Activated T-helper 1 cell treated with Interleukin-2 at 50 U/mL for 16 hours (primary cell): Measurements from ENCODE around the gene MCU.

ENCODE experiments used
- DNase-seq: peaks from one replicate; pipeline ENCODE4 v3.0.0-alpha.2; 2020; ENCODE audit warnings: low read depth

Gene MCU

DNA sequence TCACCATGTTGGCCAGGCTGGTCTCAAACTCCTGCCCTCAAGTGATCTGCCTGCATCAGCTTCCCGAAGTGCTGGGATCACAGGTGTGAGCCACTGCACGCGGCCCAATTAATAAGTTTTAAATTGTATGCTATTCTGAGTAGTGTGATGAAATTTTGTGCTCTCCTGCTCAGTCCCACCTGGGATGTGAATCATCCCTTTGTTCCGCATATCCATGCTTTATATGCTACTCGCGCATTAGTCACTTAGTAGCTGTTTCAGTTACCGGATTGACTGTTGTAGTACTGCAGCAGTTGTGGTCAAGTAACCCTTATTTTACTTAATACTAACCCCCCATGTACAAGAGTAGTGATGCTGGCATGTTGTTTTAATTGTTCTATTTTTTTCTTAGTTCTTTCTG lies 154.3 kb downstream of the MCU start:
- no peak for DNase-seq

DNA sequence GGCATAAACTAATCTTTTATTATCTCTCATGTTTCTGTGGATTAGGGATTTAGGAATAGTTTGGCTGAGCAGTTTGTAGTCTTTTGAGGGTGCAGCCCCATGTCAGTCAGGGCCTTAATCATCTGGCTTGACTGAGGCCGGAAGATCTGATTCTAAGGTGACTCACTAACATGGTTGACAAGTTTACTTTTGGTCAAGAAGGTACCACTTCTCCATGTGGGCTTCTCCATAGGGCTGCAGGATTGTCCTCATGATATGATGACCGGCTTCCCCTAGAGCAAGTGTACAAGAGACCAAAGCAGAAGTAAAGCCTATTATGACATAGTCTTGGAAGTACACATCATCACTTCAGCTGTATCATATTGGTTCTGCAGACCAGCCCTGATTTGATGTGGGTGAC lies 155.7 kb downstream of the MCU start:
- DNase-seq, result no peak

DNA sequence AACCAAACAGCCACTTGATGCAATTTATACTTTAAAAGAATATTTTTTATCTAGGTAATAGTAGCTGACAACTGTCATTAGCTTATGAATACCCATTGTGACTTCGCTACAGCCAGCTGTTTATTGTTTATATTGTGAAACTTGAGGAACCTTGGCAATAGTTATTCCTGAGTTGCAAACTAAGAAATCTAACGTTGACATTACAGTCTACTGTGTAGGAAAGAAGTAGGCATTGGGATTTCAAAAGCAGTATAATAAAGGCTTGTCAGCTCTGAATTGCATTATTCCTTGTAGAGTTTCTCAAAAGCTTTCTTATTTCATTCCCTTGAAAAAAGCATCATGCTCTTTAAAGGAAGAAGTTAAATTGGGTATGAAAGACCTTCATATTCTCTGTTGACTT lies 158.9 kb downstream of the MCU start:
- DNase-seq, result no peak

DNA sequence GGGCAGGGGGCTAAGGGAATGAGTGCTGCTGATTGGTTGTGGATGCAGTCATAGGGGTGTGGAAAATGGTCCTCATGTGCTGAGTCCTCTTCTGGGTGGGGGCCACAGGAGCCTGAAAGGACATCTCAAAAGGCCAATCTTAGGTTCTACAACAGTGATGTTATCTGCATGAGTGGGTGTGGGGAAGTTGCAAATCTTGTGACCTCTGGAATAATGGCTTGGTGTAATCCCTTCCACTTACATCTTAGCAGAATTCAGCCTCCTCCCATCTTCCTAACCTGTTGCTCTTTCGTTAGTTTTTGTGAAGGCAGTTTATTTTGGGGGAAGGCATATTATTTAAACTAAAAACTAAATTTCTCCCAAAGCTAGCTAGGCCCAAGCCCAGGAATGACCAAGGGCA lies 159.6 kb downstream of the MCU start:
- DNase-seq, result no peak

DNA sequence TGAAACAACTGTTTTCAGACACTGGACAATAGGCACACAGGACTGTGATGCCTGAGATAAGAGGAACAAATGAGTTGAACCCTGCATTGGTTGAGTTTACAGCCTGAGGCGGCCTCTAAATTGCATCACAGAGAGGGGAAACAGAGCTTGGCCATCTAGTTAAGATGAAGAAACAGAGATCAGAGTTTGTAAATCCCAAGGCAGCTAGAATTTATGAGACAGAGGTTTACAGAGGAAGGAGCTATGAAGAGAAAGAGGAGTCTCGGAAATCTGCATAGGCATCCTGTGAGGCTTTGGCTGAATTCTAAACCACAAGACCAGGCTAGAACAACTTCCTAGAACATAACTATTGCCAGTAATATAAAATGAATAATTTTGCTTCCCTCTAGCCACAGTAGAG lies 160.6 kb downstream of the MCU start:
- DNase-seq, result no peak

DNA sequence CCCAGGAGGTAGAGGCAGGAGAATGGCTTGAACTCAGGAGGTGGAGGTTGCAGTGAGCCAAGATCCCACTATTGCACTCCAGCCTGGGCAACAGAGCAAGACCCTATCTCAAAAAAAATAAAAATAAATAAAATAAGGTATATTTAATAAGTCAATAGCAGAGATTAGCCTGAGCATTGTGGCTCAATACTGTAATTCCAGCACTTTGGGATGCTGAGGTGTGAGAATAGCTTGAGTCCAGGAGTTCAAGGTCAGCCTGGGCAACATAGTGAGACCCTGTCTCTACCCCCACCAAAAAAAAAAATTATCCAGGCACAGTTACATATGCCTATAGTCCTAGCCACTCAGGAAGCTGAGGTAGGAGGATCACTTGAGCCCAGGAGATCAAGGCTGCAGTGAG lies 163.2 kb downstream of the MCU start:
- DNase-seq, result no peak

DNA sequence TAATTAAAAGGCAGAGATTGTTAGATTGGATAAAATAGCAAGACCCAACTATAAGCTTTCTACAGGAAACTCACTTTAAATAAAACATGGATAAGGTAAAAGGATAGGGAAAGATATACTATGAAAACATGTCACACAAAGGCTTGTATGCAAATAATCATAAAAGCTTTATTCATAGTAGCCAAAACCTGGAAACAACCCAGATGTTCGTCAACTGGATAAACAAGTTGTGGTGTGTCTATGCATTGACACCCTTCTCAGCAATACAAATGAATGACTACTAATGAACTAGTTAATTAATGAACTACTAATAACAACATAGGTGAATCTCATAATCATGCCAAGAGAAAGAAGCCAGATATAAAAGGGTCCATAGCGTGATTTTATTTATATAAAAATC lies 163.8 kb downstream of the MCU start:
- DNase-seq, result no peak

DNA sequence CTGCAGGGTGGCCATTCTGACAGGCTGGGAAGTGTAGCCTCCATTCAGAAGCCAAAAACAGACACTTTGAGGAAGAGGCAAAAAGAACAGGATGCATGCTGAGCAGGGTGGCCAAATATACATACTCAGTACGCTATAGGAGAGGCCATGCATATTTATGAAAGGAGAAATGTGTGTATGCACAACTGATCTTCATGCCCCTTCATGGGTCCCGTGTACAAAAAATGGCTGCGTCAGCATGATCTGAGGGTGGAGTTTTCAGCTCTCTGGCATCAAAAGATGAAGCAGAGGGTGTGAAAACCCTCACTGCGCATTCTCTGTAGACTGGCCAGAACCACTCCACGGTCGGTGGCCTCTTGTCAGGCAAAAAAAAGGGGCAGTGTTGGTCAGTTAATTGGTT lies 166.1 kb downstream of the MCU start:
- DNase-seq, result no peak

DNA sequence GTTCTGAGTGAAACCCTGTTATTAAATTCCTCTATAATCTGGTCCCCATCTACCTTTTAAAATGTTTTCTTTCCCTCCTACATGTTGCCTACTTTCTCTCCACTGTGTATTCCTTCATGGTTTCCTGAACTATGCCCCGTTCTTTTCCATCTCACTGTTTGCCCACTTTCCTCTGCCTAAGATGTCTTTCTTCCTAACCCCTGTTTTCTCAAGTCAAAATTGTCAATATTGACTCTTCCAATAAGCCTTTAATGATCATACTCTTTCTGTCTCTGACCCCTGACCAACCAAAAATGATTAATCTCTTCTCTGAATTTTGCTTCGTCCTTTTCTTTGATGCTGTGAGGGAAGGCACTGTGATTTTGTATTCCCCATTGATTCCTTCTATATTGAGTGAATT lies 171.0 kb downstream of the MCU start:
- DNase-seq, result no peak

DNA sequence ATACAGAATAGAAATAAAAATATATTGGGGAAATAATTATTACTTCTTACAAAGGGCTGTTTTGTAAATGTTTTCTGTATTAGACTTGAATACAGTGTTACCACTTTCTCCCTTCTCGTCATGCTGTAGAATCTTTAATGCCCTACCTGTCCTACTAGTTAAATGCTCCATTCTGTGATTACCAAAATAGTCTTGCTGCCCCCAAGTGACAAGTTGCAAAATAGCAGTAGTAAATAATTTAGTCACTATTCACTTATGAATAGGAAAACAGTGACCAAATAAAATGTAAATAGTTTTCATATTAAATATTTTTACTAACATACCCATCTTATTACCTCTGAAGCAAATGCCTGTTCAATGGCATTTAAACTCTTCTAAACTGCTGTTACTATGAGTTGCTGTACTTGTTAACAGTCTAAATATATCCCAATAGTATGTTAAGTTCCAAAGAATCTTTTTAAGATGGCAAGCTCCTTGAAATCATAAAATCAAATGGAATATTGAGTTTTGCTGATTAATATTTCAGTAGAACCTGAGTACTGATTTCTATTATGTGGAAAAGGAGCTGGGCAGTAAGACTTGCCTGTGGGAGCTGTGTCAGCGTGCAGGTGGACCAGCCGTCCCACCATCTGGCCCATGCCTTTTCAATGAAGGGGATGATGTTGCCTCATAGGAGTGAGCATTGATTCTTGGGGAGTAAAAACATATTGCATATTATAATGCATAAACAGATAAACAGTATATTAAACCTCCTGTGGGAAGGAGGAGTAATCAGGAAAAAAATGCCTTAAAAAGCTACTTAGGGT lies 183.5 kb downstream of the MCU start:
- no peak for DNase-seq

DNA sequence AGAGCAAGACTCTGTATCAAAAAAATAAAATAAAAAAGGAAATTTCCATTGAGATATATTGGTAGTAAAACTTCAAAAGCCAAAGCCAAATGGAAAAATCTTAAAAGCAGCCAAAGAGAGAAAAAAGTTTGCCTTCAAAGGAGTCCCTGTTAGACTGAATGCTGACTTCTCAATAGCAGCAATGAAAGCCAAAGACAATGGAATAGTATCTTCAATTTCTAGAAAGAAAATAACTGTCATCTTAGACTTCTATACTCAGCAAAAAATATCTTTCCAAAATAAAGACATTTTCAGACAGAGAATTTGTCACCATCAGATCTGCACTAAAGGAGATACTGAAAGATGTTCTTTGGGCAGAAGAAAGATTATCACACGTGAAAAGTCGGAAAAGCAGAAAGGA lies 187.3 kb downstream of the MCU start:
- DNase-seq, result no peak

DNA sequence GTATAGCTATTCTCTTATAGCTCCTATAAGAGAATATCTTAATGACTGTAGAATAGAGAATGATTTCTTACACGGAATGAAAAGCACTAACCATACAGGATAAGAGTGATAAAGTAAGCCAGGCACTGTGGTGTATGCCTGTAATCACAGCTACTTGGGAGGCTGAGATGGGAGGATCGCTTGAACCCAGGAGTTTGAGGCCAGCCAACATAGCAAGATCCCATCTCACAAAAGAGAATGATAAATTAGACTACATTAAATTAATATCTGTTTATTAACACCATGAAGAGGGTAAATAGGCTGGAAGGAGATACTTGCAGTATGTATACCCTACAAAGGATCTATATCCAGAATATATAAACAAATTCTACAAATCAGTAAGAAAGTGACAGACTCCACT lies 189.3 kb downstream of the MCU start:
- DNase-seq, result no peak

DNA sequence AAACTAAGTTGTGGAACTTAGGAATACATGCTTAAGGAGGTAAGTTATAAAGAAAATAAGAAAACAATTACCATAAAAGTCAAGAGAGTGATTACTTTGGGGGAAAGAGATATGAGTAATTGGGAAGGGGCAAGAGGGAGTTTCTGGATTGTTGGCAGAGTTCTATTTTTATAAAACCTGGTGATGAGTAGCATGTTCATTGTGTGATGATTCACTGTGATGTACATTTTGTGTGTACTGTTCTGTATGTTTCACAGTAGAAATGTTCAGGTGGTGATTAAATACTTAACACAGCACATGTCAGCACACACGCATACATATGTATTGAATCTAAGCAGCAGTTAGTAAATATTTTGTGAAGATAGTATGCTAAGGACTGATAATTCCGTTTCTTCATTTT lies 191.9 kb downstream of the MCU start:
- no peak for DNase-seq

DNA sequence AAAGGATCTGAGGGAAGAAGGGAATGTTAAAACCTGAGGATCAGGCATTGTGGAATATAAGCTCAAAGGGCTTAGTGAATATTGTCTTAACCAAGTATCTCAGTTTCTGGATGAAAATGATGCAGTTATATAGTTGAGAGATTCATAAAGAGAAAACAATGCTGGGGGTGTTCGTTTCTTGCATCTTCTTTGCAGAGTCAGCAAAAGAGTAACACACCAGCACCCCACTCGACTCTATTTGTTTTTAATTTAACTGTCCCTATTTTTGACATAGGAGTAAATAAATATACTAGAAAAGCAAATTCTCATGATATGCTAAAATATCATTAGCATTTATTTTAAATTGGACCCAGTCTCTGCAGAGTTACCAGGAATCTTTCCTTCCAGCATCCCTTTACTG lies 194.0 kb downstream of the MCU start:
- no peak for DNase-seq

DNA sequence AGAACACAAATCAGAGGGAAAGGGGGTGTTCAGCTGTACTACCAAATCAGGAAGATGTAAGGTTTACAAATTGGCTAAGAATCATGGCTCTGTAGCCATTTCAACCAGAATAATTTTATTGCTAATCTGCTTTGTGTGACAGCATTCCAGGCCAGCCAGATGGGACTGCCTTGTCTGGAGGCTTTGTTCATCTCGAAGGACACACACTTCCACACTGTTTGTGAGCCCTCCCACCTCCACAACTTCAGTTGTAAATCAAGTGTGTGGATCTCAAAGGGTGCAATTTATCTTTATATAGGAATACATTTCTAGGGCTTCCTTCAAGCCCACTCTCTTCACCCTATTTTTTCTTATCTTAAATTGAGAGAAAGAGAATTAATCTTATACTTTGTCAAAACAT lies 194.7 kb downstream of the MCU start:
- no peak for DNase-seq

DNA sequence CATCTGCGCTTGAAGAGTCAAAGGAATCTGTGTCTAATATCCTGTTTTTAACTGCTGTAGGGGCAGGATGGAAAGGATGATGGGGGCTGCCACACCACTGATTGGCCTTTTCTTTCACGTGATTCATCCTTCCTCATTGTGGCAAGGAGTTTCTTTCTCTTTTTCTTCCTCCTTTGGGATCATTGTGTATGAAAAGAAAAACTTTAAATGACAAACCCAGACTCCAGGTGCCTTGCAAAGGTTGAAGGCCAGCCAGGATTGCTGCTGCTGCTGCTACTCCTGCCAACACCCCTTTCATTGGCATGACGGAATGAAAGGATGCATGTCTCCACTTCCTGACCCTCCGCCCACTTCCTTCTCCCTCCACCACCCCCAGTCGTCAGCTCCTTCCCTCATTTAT lies 195.1 kb downstream of the MCU start:
- no peak for DNase-seq

DNA sequence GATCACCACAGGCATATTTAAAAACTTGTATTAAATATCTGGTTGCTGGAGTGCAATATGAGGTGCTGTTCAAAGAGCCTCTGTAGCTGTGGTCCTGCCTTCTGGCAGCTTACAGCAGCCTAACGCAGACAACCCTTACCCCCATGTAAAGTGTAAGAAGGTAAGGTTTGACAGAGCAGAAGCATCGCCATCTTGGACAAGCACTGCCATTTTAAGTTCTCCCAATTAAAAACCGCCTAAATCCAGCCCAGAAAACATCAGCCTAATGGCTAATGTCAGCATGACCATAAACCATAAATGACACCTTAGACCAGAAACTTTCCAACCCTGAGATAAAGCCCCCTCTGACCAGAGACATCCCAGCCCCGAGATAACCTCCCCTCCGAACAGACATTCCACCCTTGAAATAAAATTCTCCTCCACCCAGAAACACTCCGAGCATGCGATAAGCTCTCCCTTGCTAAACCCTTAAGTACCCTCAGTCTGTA lies 196.3 kb downstream of the MCU start:
- DNase-seq, result no peak

DNA sequence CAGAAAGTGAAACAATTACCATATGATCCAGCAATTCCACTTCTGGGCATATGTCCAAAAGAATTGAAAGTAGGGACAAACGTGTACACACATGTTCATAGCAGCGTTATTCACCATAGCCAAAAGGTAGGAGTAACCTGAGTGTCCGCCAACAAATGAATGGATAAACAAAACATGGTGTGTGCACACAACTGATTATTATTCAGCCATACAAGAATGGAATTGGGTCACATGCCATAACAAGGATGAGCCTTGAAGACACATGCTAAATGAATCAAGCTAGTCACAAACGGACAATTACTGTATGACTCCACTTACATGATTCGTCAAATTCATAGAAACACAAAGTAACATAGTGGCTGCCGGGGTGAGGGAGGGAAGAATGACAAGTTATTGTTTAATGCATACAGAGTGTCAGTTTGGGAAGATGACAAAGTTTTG lies 197.5 kb downstream of the MCU start:
- no peak for DNase-seq

DNA sequence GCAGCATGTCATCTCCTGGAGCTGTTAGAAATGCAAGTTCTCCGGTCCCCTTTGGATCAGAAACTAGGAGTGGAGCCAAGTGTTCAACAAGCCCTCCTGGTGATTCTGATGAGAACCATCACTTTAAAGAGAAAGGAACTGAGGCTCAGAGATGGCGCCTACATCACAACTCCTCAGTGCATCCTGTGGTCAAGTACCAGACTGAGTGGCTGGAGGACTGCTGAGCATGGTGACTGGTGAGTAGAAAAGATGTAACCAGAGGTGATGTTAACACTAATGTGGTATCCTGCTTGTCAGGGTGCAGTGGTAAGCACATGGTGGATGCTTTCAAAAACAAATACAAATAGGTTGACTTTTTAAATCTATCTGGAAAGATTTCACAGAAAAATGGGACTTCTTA lies 198.1 kb downstream of the MCU start:
- DNase-seq, result no peak

DNA sequence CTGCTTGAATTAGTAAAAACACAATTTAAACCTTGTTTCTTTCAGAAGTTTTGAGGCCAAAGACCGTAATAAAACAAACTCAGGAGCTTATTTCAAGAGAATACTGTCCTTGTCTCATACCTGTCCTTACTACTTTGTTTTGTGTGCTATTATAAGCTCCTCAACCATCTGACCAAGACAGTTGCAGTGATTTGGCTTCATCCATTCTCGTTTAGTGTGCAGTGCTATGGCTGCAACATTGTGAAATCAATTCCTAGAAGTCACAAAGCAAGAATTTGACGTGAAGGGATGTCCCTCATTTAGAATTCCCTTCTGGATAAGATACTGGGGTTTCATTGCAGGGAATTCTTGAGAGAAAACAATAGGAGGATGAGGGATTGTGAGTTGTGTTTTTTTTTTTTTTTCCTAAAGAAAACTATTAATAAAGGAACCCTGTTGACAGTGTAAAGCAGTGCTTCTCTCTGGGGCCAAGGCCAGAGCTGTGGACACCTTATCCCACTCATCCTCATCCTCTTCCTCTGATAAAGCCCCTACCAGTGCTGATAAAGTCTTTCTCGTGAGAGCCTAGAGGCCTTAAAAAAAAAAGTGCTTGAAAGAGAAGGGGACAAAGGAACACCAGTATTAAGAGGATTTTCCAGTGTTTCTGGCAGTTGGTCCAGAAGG lies 201.3 kb downstream of the MCU start, which contains the start of gene OIT3:
OIT3 (plus strand) TSS at position 604 of the 663 bp plus-strand sequence. CDS start 60 bp downstream, outside the sequence.
- DNase-seq, result no peak

DNA sequence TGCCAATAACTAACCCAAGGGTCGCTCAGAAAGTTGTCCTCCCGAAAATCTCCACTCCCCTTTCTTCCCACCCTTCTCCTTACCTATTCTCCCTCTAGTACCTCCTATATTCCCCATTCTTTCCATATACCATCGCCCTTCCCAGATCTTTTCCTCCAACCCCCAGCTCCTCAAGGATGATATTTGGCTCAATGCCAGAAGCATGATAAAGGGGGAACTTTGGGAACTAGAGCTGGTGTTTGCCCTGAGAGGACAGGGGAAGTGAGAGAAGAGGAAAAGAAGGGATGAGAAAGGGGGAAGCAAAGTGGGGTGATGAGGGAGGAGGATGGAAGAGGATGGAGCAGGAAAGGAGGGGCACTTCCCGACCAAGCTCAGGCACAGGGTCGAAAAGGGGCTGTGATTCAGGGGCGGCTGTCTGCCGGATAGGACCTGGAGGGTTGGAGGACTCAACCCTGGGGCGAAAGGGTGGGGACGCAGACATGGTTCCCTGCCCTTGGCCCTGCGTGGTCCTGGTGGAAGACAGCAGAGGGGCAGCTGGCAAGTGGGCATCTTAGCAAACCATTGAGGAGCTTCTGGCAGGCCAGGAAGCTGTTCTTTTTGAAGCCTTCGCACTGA lies 203.4 kb downstream of the MCU start:
- DNase-seq, result no peak

DNA sequence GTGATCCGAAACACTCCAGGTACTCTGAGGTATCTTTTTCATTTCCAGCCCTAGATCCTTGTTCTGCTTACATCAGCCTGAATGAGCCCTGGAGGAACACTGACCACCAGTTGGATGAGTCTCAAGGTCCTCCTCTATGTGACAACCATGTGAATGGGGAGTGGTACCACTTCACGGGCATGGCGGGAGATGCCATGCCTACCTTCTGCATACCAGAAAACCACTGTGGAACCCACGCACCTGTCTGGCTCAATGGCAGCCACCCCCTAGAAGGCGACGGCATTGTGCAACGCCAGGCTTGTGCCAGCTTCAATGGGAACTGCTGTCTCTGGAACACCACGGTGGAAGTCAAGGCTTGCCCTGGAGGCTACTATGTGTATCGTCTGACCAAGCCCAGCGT lies 206.7 kb downstream of the MCU start:
- no peak for DNase-seq

DNA sequence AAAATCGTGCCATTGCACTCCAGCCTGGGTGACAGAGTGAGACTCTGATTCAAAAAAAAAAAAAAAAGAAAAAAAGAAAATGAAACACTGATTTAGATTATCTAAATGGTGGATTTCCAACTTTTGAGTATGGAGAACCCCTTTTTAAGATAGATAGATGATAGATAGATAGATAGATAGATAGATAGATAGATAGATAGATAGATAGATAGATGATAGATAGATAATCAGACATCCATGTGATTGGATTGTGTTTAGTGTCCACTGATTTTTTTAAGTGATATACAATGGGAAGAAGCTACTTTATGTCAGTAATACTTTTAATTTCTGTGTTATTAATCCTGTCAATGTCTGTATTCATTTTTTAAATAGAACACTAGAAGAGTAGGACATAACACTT lies 207.6 kb downstream of the MCU start:
- no peak for DNase-seq
